Rectal smooth muscle tissue (tissue), 1 donor: ENCODE data around the gene SPDEF.

Experiments used
- H3K27ac ChIP-seq: one replicate; pipeline ENCODE4 v1.7.0; 2013; ENCODE audit warnings: low read depth, low read length, inconsistent platforms
- H3K27me3 ChIP-seq: one replicate; pipeline ENCODE4 v1.7.0; 2013; ENCODE audit warnings: low read length; ENCODE audit not compliant: control insufficient read depth, insufficient read depth
- H3K36me3 ChIP-seq: one replicate; pipeline ENCODE4 v1.7.0; 2013; ENCODE audit warnings: low read length; ENCODE audit not compliant: control insufficient read depth, insufficient read depth
- H3K4me1 ChIP-seq: one replicate; pipeline ENCODE4 v1.7.0; 2013; ENCODE audit warnings: low read length; ENCODE audit not compliant: control insufficient read depth, insufficient read depth
- H3K4me3 ChIP-seq: one replicate; pipeline ENCODE4 v1.7.0; 2013; ENCODE audit warnings: low read length
- H3K9ac ChIP-seq: one replicate; pipeline ENCODE4 v1.7.0; 2013; ENCODE audit warnings: low read length

SPDEF gene

GRCh38 chr6:34535646-34536045, 20.5 kb downstream of the SPDEF start:
- Histone ChIP-seq H3K36me3 (no peaks in the 10 kb centered on the region), H3K9ac (no peak overlapping the region), H3K27me3 (no peaks in the 10 kb centered on the region), H3K4me1 (no peaks in the 10 kb centered on the region), H3K4me3 (no peak overlapping the region), H3K27ac (no peak overlapping the region)

GRCh38 chr6:34535199-34535598, 20.9 kb downstream of the SPDEF start:
- no peaks in the 10 kb centered on the region for H3K4me1 ChIP-seq
- no peak overlapping the region for H3K27ac ChIP-seq
- H3K36me3 ChIP-seq: no peaks in the 10 kb centered on the region
- H3K27me3 ChIP-seq: no peaks in the 10 kb centered on the region
- H3K9ac ChIP-seq: no peak overlapping the region
- H3K4me3 ChIP-seq: no peak overlapping the region

GRCh38 chr6:34534656-34535055, 21.5 kb downstream of the SPDEF start:
- H3K27me3 ChIP-seq: no peaks in the 10 kb centered on the region
- no peak overlapping the region for H3K27ac ChIP-seq
- no peak overlapping the region for H3K4me3 ChIP-seq
- H3K4me1 ChIP-seq: no peaks in the 10 kb centered on the region
- H3K9ac ChIP-seq: no peak overlapping the region
- H3K36me3 ChIP-seq: no peaks in the 10 kb centered on the region

GRCh38 chr6:34534146-34534545, 22.0 kb downstream of the SPDEF start:
- H3K27ac ChIP-seq: no peak overlapping the region
- no peaks in the 10 kb centered on the region for H3K27me3 ChIP-seq
- H3K4me3 ChIP-seq: no peak overlapping the region
- no peaks in the 10 kb centered on the region for H3K36me3 ChIP-seq
- no peaks in the 10 kb centered on the region for H3K4me1 ChIP-seq
- no peak overlapping the region for H3K9ac ChIP-seq

- Histone ChIP-seq H3K4me1 (no peaks in the 10 kb centered on the region), H3K27me3 (no peaks in the 10 kb centered on the region), H3K4me3 (no peak overlapping the region), H3K27ac (no peak overlapping the region), H3K9ac (no peak overlapping the region), H3K36me3 (no peaks in the 10 kb centered on the region)
Measured at GRCh38 chr6:34532230-34532629, 23.9 kb downstream of the SPDEF start.

DNA sequence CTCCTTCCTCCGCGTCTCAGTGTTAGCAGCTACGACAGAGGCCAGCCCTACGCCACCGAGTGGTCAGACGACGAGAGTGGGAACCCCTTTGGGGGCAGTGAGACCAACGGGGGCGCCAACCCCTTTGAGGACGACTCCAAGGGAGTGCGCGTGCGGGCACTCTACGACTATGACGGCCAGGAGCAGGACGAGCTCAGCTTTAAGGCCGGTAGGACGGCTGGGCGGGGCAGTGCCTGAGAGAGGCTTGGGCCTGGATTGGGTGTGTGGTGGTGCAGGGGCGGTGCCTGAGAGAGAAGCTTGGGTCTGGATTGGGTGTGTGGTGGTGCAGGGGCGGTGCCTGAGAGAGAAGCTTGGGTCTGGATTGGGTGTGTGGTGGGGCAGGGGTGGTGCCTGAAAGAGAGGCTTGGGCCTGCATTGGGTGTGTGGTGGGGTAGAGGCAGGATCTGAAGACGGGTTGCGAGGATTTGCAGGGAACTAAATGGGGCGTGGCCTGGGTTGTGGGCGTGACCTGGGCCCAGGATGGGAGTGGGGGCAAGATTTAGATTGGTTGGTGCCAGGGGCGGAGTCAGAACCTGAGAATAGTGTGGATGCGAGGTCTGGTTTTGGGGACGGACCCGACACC, 24.4 kb downstream of the SPDEF start:
- no peak overlapping the region for H3K4me3 ChIP-seq
- no peak overlapping the region for H3K27ac ChIP-seq
- H3K9ac ChIP-seq: no peak overlapping the region
- H3K4me1 ChIP-seq: no peaks in the 10 kb centered on the region
- no peaks in the 10 kb centered on the region for H3K27me3 ChIP-seq
- H3K36me3 ChIP-seq: no peaks in the 10 kb centered on the region

DNA sequence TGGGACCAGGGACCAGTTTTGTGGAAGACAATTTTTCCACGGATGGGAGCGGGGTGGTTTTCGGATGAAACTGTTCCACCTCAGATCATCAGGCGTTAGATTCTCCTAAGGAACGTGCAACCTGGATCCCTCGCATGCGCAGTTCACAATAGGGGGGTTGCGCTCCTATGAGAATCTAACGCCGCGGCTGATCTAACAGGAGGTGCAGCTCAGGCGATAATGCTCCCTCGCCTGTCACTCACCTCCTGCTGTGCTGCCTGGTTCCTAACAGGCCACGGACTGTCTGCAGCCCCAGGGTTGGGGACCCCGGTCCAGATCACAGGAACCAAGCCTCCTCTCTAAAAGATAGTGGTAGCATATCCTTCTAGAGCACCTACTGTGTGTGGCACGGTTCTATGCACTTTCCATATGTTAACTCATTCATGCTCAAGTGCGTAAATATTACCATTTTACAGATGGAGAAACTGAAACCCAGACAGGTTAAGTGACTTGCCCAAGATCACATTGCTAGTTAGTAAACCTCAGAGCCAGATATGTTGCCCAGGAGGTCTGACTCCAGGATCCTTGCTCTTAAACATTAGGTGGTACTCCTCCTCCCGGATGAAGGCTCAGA, 25.3 kb downstream of the SPDEF start:
- Histone ChIP-seq H3K27ac (no peak overlapping the region), H3K36me3 (no peaks in the 10 kb centered on the region), H3K9ac (no peak overlapping the region), H3K4me3 (no peak overlapping the region), H3K4me1 (no peaks in the 10 kb centered on the region), H3K27me3 (no peaks in the 10 kb centered on the region)

DNA sequence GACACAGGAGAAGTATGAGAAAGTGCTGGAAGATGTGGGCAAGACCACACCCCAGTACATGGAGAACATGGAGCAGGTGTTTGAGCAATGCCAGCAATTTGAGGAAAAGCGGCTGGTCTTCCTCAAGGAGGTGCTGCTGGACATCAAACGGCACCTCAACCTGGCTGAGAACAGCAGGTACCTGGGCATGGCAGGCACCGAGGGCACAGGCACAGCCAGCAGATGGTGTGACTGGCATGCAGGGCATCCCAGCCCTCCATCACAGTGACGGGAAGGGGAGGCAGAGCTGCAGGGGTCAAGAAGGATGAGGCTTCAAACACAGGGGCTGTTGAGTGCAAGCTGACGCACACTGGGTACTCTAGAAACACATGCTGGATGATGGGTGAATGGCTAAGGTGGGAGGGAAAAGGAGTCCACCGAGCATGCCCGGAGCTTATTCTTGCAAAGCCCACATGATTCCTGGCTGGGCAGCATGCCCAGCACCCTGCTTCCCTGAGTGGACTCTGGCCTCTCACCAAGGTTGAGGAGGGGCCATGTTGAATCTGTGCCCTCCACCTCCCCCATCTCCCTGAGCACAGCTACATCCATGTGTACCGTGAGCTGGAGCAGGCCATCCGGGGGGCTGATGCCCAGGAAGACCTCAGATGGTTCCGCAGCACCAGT, 26.3 kb downstream of the SPDEF start:
- Histone ChIP-seq H3K4me1 (no peaks in the 10 kb centered on the region), H3K27ac (no peak overlapping the region), H3K4me3 (no peak overlapping the region), H3K36me3 (no peaks in the 10 kb centered on the region), H3K9ac (no peak overlapping the region), H3K27me3 (no peaks in the 10 kb centered on the region)

DNA sequence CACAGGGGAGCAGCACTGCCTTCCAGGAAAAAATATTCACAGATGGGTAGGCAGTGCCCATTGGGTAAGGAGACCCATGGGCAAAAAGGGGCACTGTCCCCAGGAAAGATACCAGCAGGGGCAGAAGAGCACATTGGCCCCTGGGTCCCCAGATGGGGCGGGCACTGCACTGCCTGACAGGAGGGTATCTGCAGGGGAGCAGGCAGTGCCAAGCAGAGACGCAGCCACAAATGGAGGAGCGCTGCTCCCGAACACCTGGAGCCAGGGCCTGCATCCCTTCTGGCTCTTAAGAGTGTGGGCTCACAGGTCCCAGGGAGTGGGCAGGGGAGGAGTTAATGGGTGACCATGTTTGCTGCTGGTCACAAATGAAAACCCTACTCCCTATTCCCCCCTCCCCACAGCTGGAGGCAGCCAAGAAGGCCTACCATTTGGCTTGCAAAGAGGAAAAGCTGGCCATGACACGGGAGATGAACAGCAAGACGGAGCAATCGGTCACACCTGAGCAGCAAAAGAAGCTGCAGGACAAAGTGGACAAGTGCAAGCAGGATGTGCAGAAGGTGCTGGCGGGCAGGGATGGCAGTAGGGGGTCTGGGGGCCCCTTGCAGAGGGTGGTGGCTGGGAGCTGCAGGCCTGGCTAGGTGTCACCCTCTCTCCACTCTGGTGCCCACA, 27.0 kb downstream of the SPDEF start:
- no peaks in the 10 kb centered on the region for H3K36me3 ChIP-seq
- no peak overlapping the region for H3K27ac ChIP-seq

DNA sequence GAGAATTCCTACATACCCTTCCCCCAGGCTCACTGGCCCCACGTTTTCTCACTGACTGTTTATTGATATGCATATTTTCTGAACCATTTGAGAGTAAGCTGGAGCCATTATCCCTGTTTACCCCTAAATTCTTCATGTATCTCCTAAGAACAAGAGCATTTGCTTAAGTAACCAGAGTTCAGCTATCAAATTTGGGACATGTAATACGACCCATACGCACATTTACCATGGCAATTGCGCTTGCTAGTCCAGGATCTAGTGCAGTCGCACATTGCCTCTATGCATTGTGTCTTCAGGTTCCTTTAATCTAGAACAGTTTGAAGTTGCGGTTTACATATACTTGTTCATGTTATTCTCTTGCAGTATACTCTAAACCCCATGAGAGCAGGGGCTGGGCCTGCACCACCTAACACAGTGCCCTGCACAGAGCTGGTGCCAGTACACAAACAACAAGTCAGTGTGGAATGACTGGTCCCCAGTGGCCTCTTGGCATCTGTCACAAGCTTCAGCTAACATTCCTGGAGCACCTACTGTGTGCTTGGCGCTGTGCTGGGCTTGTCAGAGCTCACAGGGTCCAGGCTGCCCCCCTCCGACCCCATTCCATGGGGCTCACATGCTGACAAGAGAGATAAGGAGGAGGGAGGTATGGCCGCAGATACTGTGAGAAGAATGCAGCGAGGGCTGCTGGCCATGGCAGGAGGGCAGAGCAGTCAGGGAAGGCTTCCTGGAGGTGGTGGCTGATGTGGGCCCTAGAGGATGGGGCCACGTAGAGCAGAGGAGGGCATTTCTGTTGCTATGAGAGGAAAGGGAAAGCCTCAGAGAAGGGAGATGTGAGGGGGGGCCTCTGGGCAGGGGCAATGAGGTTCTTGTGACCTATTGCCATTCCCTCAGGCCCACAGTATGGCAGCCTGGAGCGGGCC, 28.1 kb downstream of the SPDEF start:
- Histone ChIP-seq H3K4me1 (no peaks in the 10 kb centered on the region), H3K27ac (no peak overlapping the region), H3K9ac (no peak overlapping the region), H3K36me3 (no peaks in the 10 kb centered on the region), H3K4me3 (no peak overlapping the region), H3K27me3 (no peaks in the 10 kb centered on the region)

More for the DNA sequence above, 27.0 kb downstream of the SPDEF start:
- H3K4me1 ChIP-seq: no peaks in the 10 kb centered on the region
- no peaks in the 10 kb centered on the region for H3K27me3 ChIP-seq
- H3K9ac ChIP-seq: no peak overlapping the region
- H3K4me3 ChIP-seq: no peak overlapping the region

DNA sequence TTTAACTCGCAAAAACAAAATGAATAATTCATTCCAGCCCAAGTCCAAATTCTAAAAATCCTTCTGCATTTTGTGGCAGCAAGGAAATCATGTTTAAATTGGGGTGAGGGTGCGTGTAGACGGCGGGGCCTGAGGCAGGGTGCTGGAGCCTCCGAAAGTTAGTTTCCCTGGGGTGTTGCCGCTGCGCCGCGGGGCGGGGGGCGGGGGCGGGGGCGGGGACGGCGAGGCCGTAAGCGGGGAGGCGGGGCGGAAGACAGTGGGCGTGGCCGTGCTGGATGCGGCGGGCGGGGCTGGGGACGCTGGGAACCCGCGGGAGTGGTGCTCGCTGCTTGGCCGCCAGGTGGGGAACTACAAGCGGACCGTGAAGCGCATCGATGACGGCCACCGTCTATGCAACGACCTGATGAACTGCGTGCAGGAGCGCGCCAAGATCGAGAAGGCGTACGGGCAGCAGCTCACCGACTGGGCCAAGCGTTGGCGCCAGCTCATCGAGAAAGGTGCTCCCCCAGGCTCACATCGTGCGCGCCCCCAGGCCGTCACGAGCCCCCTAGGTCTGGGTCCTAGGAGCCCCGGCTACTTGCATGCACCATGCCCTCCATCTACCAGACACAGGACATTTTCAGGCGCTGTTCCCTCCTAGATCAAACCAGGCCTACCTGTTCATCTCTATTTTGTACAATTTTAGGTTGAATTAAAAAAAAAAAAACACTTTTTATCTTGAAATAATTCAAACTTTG, 29.0 kb downstream of the SPDEF start:
- Histone ChIP-seq H3K36me3 (no peaks in the 10 kb centered on the region), H3K9ac (no peak overlapping the region), H3K27ac (no peak overlapping the region), H3K27me3 (no peaks in the 10 kb centered on the region), H3K4me3 (peak overlapping the region; percentile 63), H3K4me1 (no peaks in the 10 kb centered on the region)
